K562 (cell line): ENCODE data around the gene EXOG. TPM values are rescaled to one million over a fixed set of nuclear protein-coding genes. Genes with fewer than 3 reads are reported as not detected.

ENCODE experiments used
- ATAC-seq: fragments of 200-7000 bp; cut with Tn5 transposase; 3 replicates; pipeline ENCODE4 v1.9.1; 2020; ENCODE audit warnings: moderate library complexity
- BruUV-seq: library from RNA; stranded (reverse); fragments of 400-500 nt; replicated peaks from 2 replicates; lab custom pipeline; 2021; lab: Mats Ljungman, UMichigan
- CTCF ChIA-PET: fragments of 300-600 bp; formaldehyde crosslinking; extraction: SDS; loops from one replicate; lab custom pipeline; 2021; ENCODE audit warnings: low intra/inter-chr PET ratio; lab: Yijun Ruan, JAX
- POLR2A ChIA-PET: fragments of 300-600, 350-650 bp; sonication (Branson Sonifier 250); formaldehyde crosslinking; extraction: SDS; loops from one replicate; lab custom pipeline; 2021; ENCODE audit warnings: antibody characterized with exemption, inconsistent platforms; lab: Yijun Ruan, JAX
- DNase-seq, 4 experiments: peaks; one replicate each; pipeline versions ENCODE4 v3.0.0 to v3.0.0-alpha.2; 2011 to 2018; ENCODE audit warnings: low spot score in 3 of 4, mixed read lengths in 3 of 4; ENCODE audit errors: extremely low read depth in 1 of 4
- FAIRE-seq: peaks from 2 replicates; lab custom pipeline; 2011; peaks lifted over from hg19 to GRCh38; lab: Jason Lieb, UNC
- H2AFZ ChIP-seq: 2 replicates; pipeline ENCODE4 v1.6.0; 2011; ENCODE audit warnings: low read depth, low read length, control low read depth, inconsistent platforms
- H3K27ac ChIP-seq: fragments of 200-600 bp; 3 replicates; pipeline ENCODE4 v1.8.0; 2011; ENCODE audit warnings: low read depth, mild to moderate bottlenecking, control low read depth, inconsistent platforms, low read length, moderate library complexity, mixed read lengths; ENCODE audit errors: extremely low read depth
- H3K27me3 ChIP-seq, 2 experiments: fragments of 300-600 bp in 1 of 2; 2 replicates in 1 of 2; 3 replicates in 1 of 2; pipeline versions ENCODE4 v1.6.0 to v1.8.0; 2011; ENCODE audit warnings: inconsistent platforms in 2 of 2, low read length in 2 of 2, mild to moderate bottlenecking in 1 of 2, mixed read lengths in 1 of 2, moderate library complexity in 1 of 2; ENCODE audit not compliant: control insufficient read depth in 2 of 2, insufficient read depth in 2 of 2
- H3K36me3 ChIP-seq: fragments of 300-600 bp; 3 replicates; pipeline ENCODE4 v1.8.0; 2011; ENCODE audit warnings: mild to moderate bottlenecking, low read length, inconsistent platforms; ENCODE audit not compliant: control insufficient read depth, insufficient read depth
- H3K4me1 ChIP-seq, 2 experiments: fragments of 200-600 bp in 1 of 2; replicated peaks in 1 of 2; 2 replicates in 1 of 2; 3 replicates in 1 of 2; pipeline versions ENCODE4 v1.5.1 to v1.8.0; 2011; ENCODE audit warnings: inconsistent platforms in 2 of 2, low read length in 2 of 2, mild to moderate bottlenecking in 1 of 2, mixed read lengths in 1 of 2, moderate library complexity in 1 of 2; ENCODE audit not compliant: control insufficient read depth in 2 of 2, insufficient read depth in 2 of 2
- H3K4me2 ChIP-seq: 2 replicates; pipeline ENCODE4 v1.6.1; 2011; ENCODE audit warnings: low read length, control low read depth, inconsistent platforms, mixed read lengths; ENCODE audit not compliant: insufficient read depth
- H3K4me3 ChIP-seq: fragments of 200-600 bp; sonication (generic), shearing (Covaris generic); 2 replicates; pipeline ENCODE4 v1.5.1; 2016; ENCODE audit warnings: control low read depth, inconsistent platforms
- H3K79me2 ChIP-seq: fragments of 200-600 bp; 3 replicates; pipeline ENCODE4 v1.8.0; 2011; ENCODE audit warnings: low read length, inconsistent platforms; ENCODE audit not compliant: control insufficient read depth, insufficient read depth
- H3K9ac ChIP-seq, 2 experiments: 2 replicates each; pipeline versions ENCODE4 v1.6.0 to v1.6.1; 2011; ENCODE audit warnings: low read depth in 2 of 2, low read length in 2 of 2, control low read depth in 1 of 2, inconsistent platforms in 1 of 2, mild to moderate bottlenecking in 1 of 2, mixed read lengths in 1 of 2; ENCODE audit not compliant: insufficient read depth in 1 of 2
- H3K9me1 ChIP-seq: one replicate; pipeline ENCODE4 v1.6.0; 2011; ENCODE audit warnings: inconsistent platforms, mild to moderate bottlenecking, low read length, moderate library complexity; ENCODE audit not compliant: control insufficient read depth, insufficient read depth
- H3K9me3 ChIP-seq: replicated peaks from 2 replicates; pipeline ENCODE4 v1.5.1; 2011; ENCODE audit warnings: low read depth, low read length, inconsistent platforms; ENCODE audit not compliant: control insufficient read depth, insufficient read depth
- H4K20me1 ChIP-seq: replicated peaks from 2 replicates; pipeline ENCODE4 v1.6.1; 2011; ENCODE audit warnings: low read length, inconsistent platforms, mixed read lengths; ENCODE audit not compliant: control insufficient read depth, insufficient read depth
- ESRRA ChIP-seq: fragments of 450-650 bp; IDR thresholded peaks from 2 replicates; pipeline ENCODE4 v1.6.1; 2014; ENCODE audit warnings: low read depth, mild to moderate bottlenecking, moderate library complexity, borderline replicate concordance
- NFXL1 ChIP-seq: fragments of 450-650 bp; formaldehyde crosslinking; IDR thresholded peaks from 2 replicates; pipeline ENCODE4 v1.4.0; 2021; ENCODE audit warnings: mild to moderate bottlenecking
- RBFOX2 ChIP-seq: fragments of 200-400 bp; formaldehyde crosslinking; IDR thresholded peaks from 2 replicates; pipeline ENCODE4 v1.6.1; 2017; ENCODE audit warnings: low read depth, mild to moderate bottlenecking, low read length, moderate library complexity
- REST ChIP-seq, 2 experiments: fragments of 450-650 bp; formaldehyde crosslinking in 1 of 2; IDR thresholded peaks; 2 replicates each; pipeline versions ENCODE4 v1.4.0 to v1.6.1; 2014 to 2020; ENCODE audit warnings: mild to moderate bottlenecking in 2 of 2, borderline replicate concordance in 1 of 2, low read depth in 1 of 2
- SFPQ ChIP-seq: fragments of 200-400 bp; formaldehyde crosslinking; IDR thresholded peaks from 2 replicates; pipeline ENCODE4 v1.6.1; 2017; ENCODE audit warnings: mild to moderate bottlenecking, low read depth, low read length, moderate library complexity
- TEAD4 ChIP-seq, 2 experiments: sonication (generic) in 1 of 2; formaldehyde crosslinking in 1 of 2; IDR thresholded peaks; 2 replicates each; pipeline versions ENCODE4 v1.6.1 to v1.8.0; 2012 to 2022; ENCODE audit warnings: borderline replicate concordance in 1 of 2, inconsistent platforms in 1 of 2, low read length in 1 of 2, mild to moderate bottlenecking in 1 of 2, missing genetic modification reagents in 1 of 2
- ZNF584 ChIP-seq: fragments of 200-800 bp; sonication (Bioruptor generic); IDR thresholded peaks from 2 replicates; pipeline ENCODE4 v1.6.1; 2016; ENCODE audit warnings: low read depth, mild to moderate bottlenecking, missing genetic modification characterization, missing compliant biosample characterization
- ZNF785 ChIP-seq: fragments of 250-450 bp; sonication (Bioruptor Pico); IDR thresholded peaks from 2 replicates; pipeline ENCODE4 v1.4.0; 2020; ENCODE audit warnings: mild to moderate bottlenecking
- WGBS: fragments of 100-300 bp; shearing (Covaris generic); methylation state at CpG from one replicate; pipeline ENCODE4 v1.1.6; 2016; ENCODE audit warnings: low coverage, mixed read lengths; ENCODE audit not compliant: insufficient coverage; ENCODE audit errors: missing lambda C conversion rate; 5-methylcytosine and 5-hydroxymethylcytosine counted together
- in situ Hi-C: fragments of 300-500 bp; cut with MboI; formaldehyde crosslinking; loops from 4 replicates; pipeline ENCODE4 v1.15.0; 2018; ENCODE audit warnings: inconsistent platforms, mixed read lengths
- intact Hi-C: fragments of 100-400 bp; cut with micrococcal nuclease; formaldehyde crosslinking; loops from 2 replicates; pipeline ENCODE4 v1.14.2; 2022
- polyA plus RNA-seq, 8 experiments: library from polyadenylated mRNA; depleted of rRNA in 4 of 8; stranded (reverse) in 5 of 8; unstranded in 3 of 8; fragments of >200 nt; fragmentation: Nextera tagmentation in 2 of 8; fragmentation: Illumina TruSeq in 1 of 8; extraction: Ambion mirVana in 2 of 8; extraction: Trizol in 1 of 8; gene quantifications; 2 replicates each; pipeline versions ENCODE4 v1.2.1 to v1.2.3, GENCODE V29; 2011 to 2014; ENCODE audit warnings: inconsistent platforms in 1 of 8, missing spikeins in 1 of 8
- total RNA-seq, 7 experiments: library from RNA; depleted of rRNA in 6 of 7; stranded (reverse); fragments of >200 nt in 6 of 7; fragmentation: Illumina TruSeq in 2 of 7; extraction: Trizol in 2 of 7; gene quantifications; 2 replicates each; pipeline versions ENCODE4 v1.2.1 to v1.2.3, GENCODE V29; 2011 to 2021; ENCODE audit warnings: low replicate concordance in 1 of 7

EXOG gene
- total and polyA plus RNA-seq, 9 of the 15 experiments (the other 6 are each of a cell fraction or from before 2014, with no cell fraction given): 10.8 to 21.7 (median 14.8) TPM

GRCh38 chr3:38477839-38478450 is 18.2 kb upstream of the EXOG start:
- TF ChIP-seq NFXL1 (CRISPR knock-in tag) (no peak), TEAD4 (IDR thresholded peaks at IDR 0.05; ENCODE audit: low read length) (no peak), TEAD4 (CRISPR knock-in tag; IDR thresholded peaks at IDR 0.05; ENCODE audit: borderline replicate concordance) (no peak), ZNF584 (CRISPR knock-in tag) (no peak), ZNF785 (CRISPR knock-in tag) (no peak), RBFOX2 (no peak), REST (IDR thresholded peaks at IDR 0.05; ENCODE audit: borderline replicate concordance) (no peak), REST (CRISPR knock-in tag; IDR thresholded peaks at IDR 0.05; ENCODE audit: low read depth) (no peak), ESRRA (no peak), SFPQ (no peak)
- intact Hi-C loops: no loop called here
- in situ Hi-C loops: loop anchor here (10.0 kb wide), 1 partner anchor 343 kb away; the partner anchor contains the start of genes ACAA1 and MYD88
- WGBS: 90% methylated on average over 15 of the region's 15 CpGs
- peaks cover 0 to 5% of the 10 kb centered on the region in 2 experiments; a peak in 2 of 5 replicates for H3K4me1 ChIP-seq
- no peak overlapping the region for H3K4me2 ChIP-seq
- POLR2A ChIA-PET: no interaction called here
- peaks cover 15% of the 10 kb centered on the region for H4K20me1 ChIP-seq
- CTCF ChIA-PET: interaction anchor here (0.6 kb wide), 1 partner anchor 474 kb away, joined by 3 read pairs; no protein-coding TSS in a partner anchor
- H3K27me3 ChIP-seq: no peaks in the 10 kb centered on the region
- no peak overlapping the region; a peak in 1 of 4 replicates for H3K9ac ChIP-seq
- no peaks in the 10 kb centered on the region for H3K9me3 ChIP-seq
- no TSS peak for BruUV-seq
- no peak for DNase-seq
- no peak for FAIRE-seq
- H3K27ac ChIP-seq: no peak overlapping the region
- no peak overlapping the region for H2AFZ ChIP-seq
- peaks cover 42% of the 10 kb centered on the region; the same call in 2 of the 3 replicates for H3K36me3 ChIP-seq
- H3K9me1 ChIP-seq: no peaks in the 10 kb centered on the region
- peaks cover 7% of the 10 kb centered on the region; the same call in 1 of the 3 replicates for H3K79me2 ChIP-seq
- ATAC-seq: no peak
- no peak overlapping the region for H3K4me3 ChIP-seq
